OCI-LY7 (cell line): ENCODE measurements around the gene PBX1. TPM values are rescaled to one million over a fixed set of nuclear protein-coding genes. Genes with fewer than 3 reads are reported as not detected.

Experiments used
- BruUV-seq: library from RNA; stranded (reverse); fragments of 400-500 nt; replicated peaks from 2 replicates; lab custom pipeline; 2021; lab: Mats Ljungman, UMichigan
- CTCF ChIA-PET: fragments of 300-600 bp; sonication (Branson Sonifier 250); formaldehyde crosslinking; loops from one replicate; lab custom pipeline; 2022; ENCODE audit warnings: antibody characterized with exemption; ENCODE audit not compliant: unreplicated experiment; lab: Charles Lee
- POLR2A ChIA-PET: fragments of 300-600 bp; sonication (Branson Sonifier 250); formaldehyde crosslinking; loops from one replicate; lab custom pipeline; 2022; ENCODE audit warnings: antibody characterized with exemption; lab: Charles Lee
- DNase-seq: peaks from one replicate; pipeline ENCODE4 v3.0.0-alpha.2; 2015; ENCODE audit warnings: low spot score
- H2AFZ ChIP-seq: fragments of 200-600 bp; sonication (generic), shearing (Covaris generic); 2 replicates; pipeline ENCODE4 v1.6.1; 2014; ENCODE audit warnings: mild to moderate bottlenecking, antibody characterized with exemption, low read length, moderate library complexity
- H3K27ac ChIP-seq: fragments of 200-600 bp; sonication (generic); 2 replicates; pipeline ENCODE4 v1.5.1; 2014; ENCODE audit warnings: mixed run types, low read depth, mild to moderate bottlenecking, moderate library complexity, low read length, inconsistent platforms; ENCODE audit not compliant: poor library complexity, severe bottlenecking
- H3K36me3 ChIP-seq: fragments of 200-600 bp; sonication (generic); 2 replicates; pipeline ENCODE4 v1.6.1; 2014; ENCODE audit warnings: mild to moderate bottlenecking, antibody characterized with exemption, low read length, moderate library complexity, mixed read lengths; ENCODE audit not compliant: insufficient read depth
- H3K4me1 ChIP-seq: fragments of 200-600 bp; sonication (generic); 2 replicates; pipeline ENCODE4 v1.5.1; 2014; ENCODE audit warnings: mild to moderate bottlenecking, low read length; ENCODE audit not compliant: insufficient read depth, poor library complexity, severe bottlenecking
- H3K4me2 ChIP-seq: fragments of 200-600 bp; sonication (generic); 2 replicates; pipeline ENCODE4 v1.6.1; 2014; ENCODE audit warnings: mild to moderate bottlenecking, low read length
- H3K4me3 ChIP-seq: fragments of 200-600 bp; sonication (generic); 2 replicates; pipeline ENCODE4 v1.5.1; 2014; ENCODE audit warnings: mild to moderate bottlenecking, low read depth, low read length; ENCODE audit not compliant: poor library complexity, severe bottlenecking
- H3K79me2 ChIP-seq: fragments of 200-600 bp; sonication (generic); 2 replicates; pipeline ENCODE4 v1.6.1; 2016; ENCODE audit warnings: low read depth, mild to moderate bottlenecking, low read length, moderate library complexity, mixed read lengths; ENCODE audit not compliant: insufficient read depth
- H3K9me2 ChIP-seq: fragments of 200-600 bp; sonication (generic); 2 replicates; pipeline ENCODE4 v1.6.1; 2016; ENCODE audit warnings: mild to moderate bottlenecking, low read length, mixed read lengths; ENCODE audit not compliant: insufficient read depth
- H3K9me3 ChIP-seq: fragments of 200-600 bp; sonication (generic); 2 replicates; pipeline ENCODE4 v1.6.1; 2014; ENCODE audit warnings: mild to moderate bottlenecking, mixed run types, low read length, mixed read lengths
- H4K20me1 ChIP-seq: fragments of 200-600 bp; sonication (generic); 2 replicates; pipeline ENCODE4 v1.6.1; 2014; ENCODE audit warnings: mild to moderate bottlenecking, antibody characterized with exemption, low read length, moderate library complexity, mixed read lengths; ENCODE audit not compliant: insufficient read depth
- EZH2phosphoT487 ChIP-seq: fragments of 200-600 bp; sonication (generic); IDR thresholded peaks from 2 replicates; pipeline ENCODE4 v1.6.1; 2018; ENCODE audit warnings: low read depth, borderline replicate concordance, mild to moderate bottlenecking, mixed run types, antibody characterized with exemption, low read length, moderate library complexity, mixed read lengths
- intact Hi-C: fragments of 100-400 bp; cut with micrococcal nuclease; formaldehyde crosslinking; loops from one replicate; pipeline ENCODE4 v1.10.0; 2022; ENCODE audit not compliant: unreplicated experiment
- total RNA-seq, 2 experiments: library from RNA; depleted of rRNA in 1 of 2; stranded (reverse); fragments of >200 nt in 1 of 2; shearing (Covaris generic) in 1 of 2; gene quantifications; 2 replicates each; pipeline ENCODE4 v1.2.3, GENCODE V29; 2014 to 2022
- TF ChIP-seq, protein P1 (sequence below): fragments of 200-600 bp; sonication (generic); conservative IDR thresholded peaks from 2 replicates; pipeline ENCODE4 v1.5.1; 2014; ENCODE audit warnings: mild to moderate bottlenecking, antibody characterized with exemption, low read length, moderate library complexity, mixed read lengths

The PBX1 gene
- total RNA-seq, 2 experiments from 2014 or later: not detected

DNA sequence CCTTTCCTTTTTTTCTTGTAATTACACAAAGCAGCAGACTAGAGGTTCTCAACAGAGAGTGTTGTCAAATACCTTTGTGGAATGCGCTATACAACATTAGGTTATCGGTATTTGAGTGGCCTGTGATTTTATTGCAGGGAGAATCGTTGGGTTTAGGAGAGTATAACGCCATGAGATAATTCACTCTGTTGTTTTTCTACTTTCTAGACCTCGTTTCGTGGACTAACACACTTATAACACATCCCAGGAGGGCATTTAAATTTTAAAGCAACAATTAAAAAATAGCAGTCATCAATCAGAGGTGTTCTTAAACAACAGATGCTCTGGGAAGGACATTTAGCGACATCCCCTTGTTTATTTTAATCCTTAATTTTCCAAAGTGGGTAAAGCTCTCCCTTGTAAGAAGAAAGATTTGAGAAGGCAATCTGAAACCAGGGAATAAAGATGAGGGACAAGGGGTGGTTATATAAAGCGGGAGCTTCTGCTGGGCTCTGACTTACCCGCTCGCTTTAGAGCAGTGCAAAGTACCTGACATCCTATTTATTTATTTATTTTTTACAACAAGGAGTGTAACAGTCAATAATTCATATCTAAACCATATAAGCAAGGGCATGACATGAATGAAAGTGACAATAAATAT lies 4.9 kb downstream of the PBX1 start:
- Histone ChIP-seq H3K36me3 (no peaks in the 10 kb centered on the region), H3K4me3 (no peak overlapping the region), H3K79me2 (no peaks in the 10 kb centered on the region), H2AFZ (no peak overlapping the region), H3K4me2 (no peak overlapping the region), H3K27ac (no peak overlapping the region), H4K20me1 (no peaks in the 10 kb centered on the region), H3K9me2 (no peaks in the 10 kb centered on the region), H3K9me3 (no peaks in the 10 kb centered on the region), H3K4me1 (no peaks in the 10 kb centered on the region)
- intact Hi-C loops: no loop called here
- BruUV-seq: no TSS peak
- ChIA-PET POLR2A (no interaction called here), CTCF (no interaction called here)
- no peak for DNase-seq
- TF ChIP-seq EZH2phosphoT487: no peak
- TF ChIP-seq, protein P1, sequence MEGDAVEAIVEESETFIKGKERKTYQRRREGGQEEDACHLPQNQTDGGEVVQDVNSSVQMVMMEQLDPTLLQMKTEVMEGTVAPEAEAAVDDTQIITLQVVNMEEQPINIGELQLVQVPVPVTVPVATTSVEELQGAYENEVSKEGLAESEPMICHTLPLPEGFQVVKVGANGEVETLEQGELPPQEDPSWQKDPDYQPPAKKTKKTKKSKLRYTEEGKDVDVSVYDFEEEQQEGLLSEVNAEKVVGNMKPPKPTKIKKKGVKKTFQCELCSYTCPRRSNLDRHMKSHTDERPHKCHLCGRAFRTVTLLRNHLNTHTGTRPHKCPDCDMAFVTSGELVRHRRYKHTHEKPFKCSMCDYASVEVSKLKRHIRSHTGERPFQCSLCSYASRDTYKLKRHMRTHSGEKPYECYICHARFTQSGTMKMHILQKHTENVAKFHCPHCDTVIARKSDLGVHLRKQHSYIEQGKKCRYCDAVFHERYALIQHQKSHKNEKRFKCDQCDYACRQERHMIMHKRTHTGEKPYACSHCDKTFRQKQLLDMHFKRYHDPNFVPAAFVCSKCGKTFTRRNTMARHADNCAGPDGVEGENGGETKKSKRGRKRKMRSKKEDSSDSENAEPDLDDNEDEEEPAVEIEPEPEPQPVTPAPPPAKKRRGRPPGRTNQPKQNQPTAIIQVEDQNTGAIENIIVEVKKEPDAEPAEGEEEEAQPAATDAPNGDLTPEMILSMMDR: no peak

DNA sequence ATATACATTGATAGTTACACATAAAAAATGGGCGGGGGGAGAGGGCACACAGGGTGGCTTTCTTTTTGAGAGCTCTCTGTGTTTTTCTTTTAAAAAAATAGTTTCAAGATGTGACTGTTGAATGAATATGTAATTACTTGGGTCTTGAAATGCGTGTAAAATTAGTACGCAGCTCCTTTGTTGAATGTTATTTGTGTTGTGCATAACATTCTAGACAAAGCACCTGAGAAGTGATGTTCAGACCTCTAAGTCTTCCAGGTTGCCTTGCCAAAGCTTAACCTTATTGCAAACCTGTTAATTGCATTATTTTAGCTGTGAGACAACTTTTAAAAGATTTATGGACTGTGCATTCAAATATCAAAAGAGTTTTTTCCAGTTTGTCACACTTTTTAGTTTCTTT lies 5.4 kb downstream of the PBX1 start:
- ChIA-PET CTCF (no interaction called here), POLR2A (no interaction called here)
- Histone ChIP-seq H3K79me2 (no peaks in the 10 kb centered on the region), H3K4me1 (no peaks in the 10 kb centered on the region), H3K9me2 (no peaks in the 10 kb centered on the region), H3K27ac (no peak overlapping the region), H2AFZ (no peak overlapping the region), H3K36me3 (no peaks in the 10 kb centered on the region), H3K4me2 (no peak overlapping the region), H4K20me1 (no peaks in the 10 kb centered on the region), H3K4me3 (no peak overlapping the region), H3K9me3 (no peaks in the 10 kb centered on the region)
- BruUV-seq: no TSS peak
- no peak for DNase-seq
- intact Hi-C loops: no loop called here
- no peak for TF ChIP-seq EZH2phosphoT487
- TF ChIP-seq, protein P1: no peak

DNA sequence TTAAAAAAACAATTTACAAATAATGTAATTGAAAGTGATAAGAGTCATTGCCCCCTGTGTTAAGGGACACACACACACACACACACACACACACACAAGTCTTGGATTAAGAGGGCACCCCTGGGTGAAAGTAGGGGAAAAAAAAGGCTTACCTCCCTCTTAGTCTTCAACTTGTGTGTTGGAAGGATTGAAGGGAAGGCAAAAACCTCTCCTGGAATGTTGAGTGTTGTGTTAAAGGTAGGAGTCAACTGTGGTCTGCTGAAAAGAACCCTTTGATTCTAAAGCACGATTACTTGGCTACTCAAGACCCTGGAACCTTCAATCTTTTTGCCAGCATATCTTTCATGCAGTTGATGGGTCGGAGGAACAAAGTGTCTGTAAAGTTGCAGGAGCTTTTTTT lies 6.4 kb downstream of the PBX1 start:
- Histone ChIP-seq H3K4me3 (no peak overlapping the region), H4K20me1 (no peaks in the 10 kb centered on the region), H3K79me2 (no peaks in the 10 kb centered on the region), H3K9me2 (no peaks in the 10 kb centered on the region), H3K4me1 (no peaks in the 10 kb centered on the region), H2AFZ (no peak overlapping the region), H3K4me2 (no peak overlapping the region), H3K27ac (no peak overlapping the region), H3K9me3 (no peaks in the 10 kb centered on the region), H3K36me3 (no peaks in the 10 kb centered on the region)
- CTCF ChIA-PET: no interaction called here
- TF ChIP-seq, protein P1: no peak
- no peak for TF ChIP-seq EZH2phosphoT487
- POLR2A ChIA-PET: interaction anchor here (0.6 kb wide), 1 partner anchor 21 kb away, joined by 3 read pairs; no protein-coding TSS in a partner anchor
- intact Hi-C loops: no loop called here
- no peak for DNase-seq
- BruUV-seq: no TSS peak
